ENCODE data around the gene TRIM7.

- TF ChIP-seq CTCF (IDR thresholded peaks at IDR 0.05) = no peak
- no peak for TF ChIP-seq POLR2A (IDR thresholded peaks at IDR 0.05)
Observed at GRCh38 chr5:181161534-181162175, 43.3 kb downstream of the TRIM7 start.
